Right lobe of liver (tissue), 6 donors: ENCODE measurements around the gene BRCC3. TPM values are rescaled to one million over a fixed set of nuclear protein-coding genes. Genes with fewer than 3 reads are reported as not detected.

Experiments
- ATAC-seq, 4 donors: fragments of 200-7000 bp; cut with Tn5 transposase; one replicate each; pipeline ENCODE4 v1.9.1; 2020; ENCODE audit warnings: mild to moderate bottlenecking in 4 of 4, moderate library complexity in 4 of 4
- DNase-seq, 3 donors: peaks; one replicate each; pipeline ENCODE4 v3.0.0-alpha.2; 2020
- H3K27ac ChIP-seq, 3 donors: fragments of 200-600 bp; one replicate each; pipeline ENCODE4 v1.8.0; 2022
- H3K27me3 ChIP-seq, 2 donors: fragments of 200-600 bp; one replicate each; pipeline ENCODE4 v1.8.0; 2022
- H3K36me3 ChIP-seq, 4 donors: fragments of 200-600 bp; sonication (generic) in 1 of 4; one replicate each; pipeline versions ENCODE4 v1.5.1 to v1.8.0; 2017 to 2022; ENCODE audit warnings: control low read depth in 1 of 4
- H3K4me1 ChIP-seq, 4 donors: fragments of 200-600 bp; sonication (generic) in 1 of 4; one replicate each; pipeline versions ENCODE4 v1.5.1 to v1.8.0; 2017 to 2022; ENCODE audit warnings: control low read depth in 1 of 4
- H3K4me3 ChIP-seq, 3 donors: fragments of 200-600 bp; one replicate each; pipeline ENCODE4 v1.8.0; 2022
- H3K9me3 ChIP-seq, 4 donors: fragments of 200-600 bp; sonication (generic) in 1 of 4; one replicate each; pipeline versions ENCODE4 v1.5.1 to v1.8.0; 2017 to 2022; ENCODE audit warnings: control low read depth in 1 of 4
- POLR2A ChIP-seq: fragments of 450-650 bp; IDR thresholded peaks from one replicate; pipeline ENCODE4 v1.6.1; 2017; ENCODE audit warnings: antibody characterized with exemption, mild to moderate bottlenecking
- WGBS: methylation state at CpG from one replicate; pipeline ENCODE4 v1.1.6; 2018; ENCODE audit warnings: low coverage, low lambda C conversion rate; ENCODE audit not compliant: insufficient coverage; ENCODE audit errors: missing lambda C conversion rate; 5-methylcytosine and 5-hydroxymethylcytosine counted together
- intact Hi-C, 2 donors: fragments of 100-400 bp; cut with DNase I; formaldehyde crosslinking; loops; one replicate each; pipeline versions ENCODE4 v1.11.2 to v1.14.1; 2022
- total RNA-seq, 6 experiments: library from RNA; depleted of rRNA in 2 of 6; stranded (reverse); fragments of >200 nt in 2 of 6; fragmentation: NEBNext Ultra II Directional in 3 of 6; extraction: Animal tissue kit (Norgen Biotek cat#: 25700) in 3 of 6; gene quantifications; one replicate each; pipeline versions ENCODE4 v1.1.0 to v1.2.4, GENCODE V29; 2016 to 2023
- TF ChIP-seq, protein P1 (sequence below), 4 donors: fragments of 200-600 bp in 3 of 4; fragments of 450-650 bp in 1 of 4; IDR thresholded peaks; one replicate each; pipeline versions ENCODE4 v1.5.1 to v1.8.0; 2016 to 2022; ENCODE audit warnings: antibody characterized with exemption in 4 of 4, mild to moderate bottlenecking in 2 of 4
- donor health status: DM: no; HTN: yes; CAD: no.
- donor health status: DM: no; HTN: no; CAD: no.
- donor health status: DM: no; HTN: no; CAD: no.
- donor health status: DM: no; HTN: yes; CAD: no.
- donor health status: DM: no; HTN: yes; CAD: no.

The BRCC3 gene
- total RNA-seq, 6 experiments from 2014 or later = 10.1 to 13.4 (median 10.5) TPM

DNA sequence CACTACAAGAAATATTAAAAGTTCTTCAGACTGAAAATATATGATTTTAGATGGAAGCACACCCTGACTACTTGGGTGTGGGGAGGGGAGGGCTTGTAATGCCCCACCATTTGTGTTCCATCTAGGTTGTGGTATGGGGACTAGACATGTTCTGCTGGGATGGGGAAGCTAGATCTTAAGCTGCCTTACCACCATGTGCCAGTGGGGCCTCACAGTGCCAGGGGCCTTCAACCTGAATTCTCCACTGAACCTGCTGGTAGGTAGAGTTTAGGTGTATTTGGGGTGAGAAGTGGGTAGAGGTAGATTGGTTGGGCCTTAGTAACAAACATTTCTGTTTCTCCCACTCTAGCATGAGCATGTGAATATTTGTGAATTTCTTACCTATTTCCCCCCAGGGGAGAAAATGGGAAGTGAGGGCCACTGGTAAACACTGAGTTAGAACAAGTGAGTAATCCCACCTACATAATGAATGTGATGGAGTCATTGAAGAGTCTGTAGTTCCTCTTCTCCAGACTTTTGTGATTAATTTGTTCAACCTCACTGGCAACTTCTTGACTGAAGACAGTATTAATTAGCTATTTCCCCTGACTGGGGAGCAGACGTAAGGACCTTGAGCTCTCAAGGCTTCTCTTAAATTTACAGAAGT lies 44.0 kb downstream of the BRCC3 start:
- H3K9me3 ChIP-seq = no peaks in the 10 kb centered on the region
- no peak overlapping the region for H3K4me3 ChIP-seq
- no peak overlapping the region for H3K27ac ChIP-seq
- no CpG with 5 or more reads among the region's 1 CpG for WGBS
- no peaks in the 10 kb centered on the region for H3K36me3 ChIP-seq
- ATAC-seq (no peak), DNase-seq (no peak)
- H3K4me1 ChIP-seq = no peaks in the 10 kb centered on the region
- TF ChIP-seq, protein P1, sequence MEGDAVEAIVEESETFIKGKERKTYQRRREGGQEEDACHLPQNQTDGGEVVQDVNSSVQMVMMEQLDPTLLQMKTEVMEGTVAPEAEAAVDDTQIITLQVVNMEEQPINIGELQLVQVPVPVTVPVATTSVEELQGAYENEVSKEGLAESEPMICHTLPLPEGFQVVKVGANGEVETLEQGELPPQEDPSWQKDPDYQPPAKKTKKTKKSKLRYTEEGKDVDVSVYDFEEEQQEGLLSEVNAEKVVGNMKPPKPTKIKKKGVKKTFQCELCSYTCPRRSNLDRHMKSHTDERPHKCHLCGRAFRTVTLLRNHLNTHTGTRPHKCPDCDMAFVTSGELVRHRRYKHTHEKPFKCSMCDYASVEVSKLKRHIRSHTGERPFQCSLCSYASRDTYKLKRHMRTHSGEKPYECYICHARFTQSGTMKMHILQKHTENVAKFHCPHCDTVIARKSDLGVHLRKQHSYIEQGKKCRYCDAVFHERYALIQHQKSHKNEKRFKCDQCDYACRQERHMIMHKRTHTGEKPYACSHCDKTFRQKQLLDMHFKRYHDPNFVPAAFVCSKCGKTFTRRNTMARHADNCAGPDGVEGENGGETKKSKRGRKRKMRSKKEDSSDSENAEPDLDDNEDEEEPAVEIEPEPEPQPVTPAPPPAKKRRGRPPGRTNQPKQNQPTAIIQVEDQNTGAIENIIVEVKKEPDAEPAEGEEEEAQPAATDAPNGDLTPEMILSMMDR (IDR thresholded peaks at IDR 0.05) = no peak
- no peak for TF ChIP-seq POLR2A
- intact Hi-C loops = no loop called here
- H3K27me3 ChIP-seq = no peaks in the 10 kb centered on the region

DNA sequence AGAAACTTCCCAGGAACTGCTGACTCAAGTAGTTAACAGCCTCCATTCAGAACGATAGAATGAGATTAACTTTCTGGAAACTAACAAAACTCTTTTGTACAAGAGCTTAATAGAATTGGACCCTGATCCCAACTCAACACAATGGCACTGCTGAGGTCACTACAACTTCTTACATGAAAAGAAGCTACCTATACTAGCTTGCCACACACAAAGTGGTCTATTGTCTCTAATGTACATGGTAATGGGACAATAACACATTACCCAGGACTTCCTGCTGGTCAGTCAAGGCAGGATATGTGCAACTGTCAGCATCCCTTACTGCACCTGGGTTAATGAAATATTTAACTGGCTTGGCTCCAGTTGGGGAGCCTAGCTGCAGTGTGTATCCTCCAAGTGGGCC lies 56.2 kb downstream of the BRCC3 start:
- Histone ChIP-seq H3K4me3 (no peak overlapping the region), H3K9me3 (no peaks in the 10 kb centered on the region), H3K4me1 (no peaks in the 10 kb centered on the region), H3K27me3 (no peaks in the 10 kb centered on the region), H3K27ac (no peak overlapping the region), H3K36me3 (no peaks in the 10 kb centered on the region)
- intact Hi-C loops = no loop called here
- no peak for DNase-seq
- ATAC-seq = no peak
- TF ChIP-seq POLR2A = no peak
- TF ChIP-seq, protein P1 (IDR thresholded peaks at IDR 0.05) = no peak
- 50% methylated on average over 1 of the region's 1 CpG for WGBS

DNA sequence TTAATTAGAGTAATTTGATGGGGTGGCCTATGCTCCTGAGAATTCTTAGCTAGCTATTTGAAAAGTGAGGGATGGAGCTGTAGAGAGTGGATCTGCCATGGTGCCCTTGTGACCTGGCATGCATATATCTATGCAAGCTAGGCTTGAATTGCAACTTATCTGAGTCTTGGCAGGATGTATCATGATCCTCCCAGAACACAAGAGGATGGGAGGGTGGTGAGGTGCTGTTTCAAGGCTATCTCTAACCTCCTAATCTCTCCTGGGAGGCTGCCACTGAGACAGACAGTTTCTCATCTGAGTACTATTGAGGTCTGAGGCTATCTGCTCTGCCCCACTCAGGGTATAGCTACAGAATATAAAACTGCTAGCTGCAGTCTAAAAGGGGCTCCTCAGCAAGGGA lies 56.6 kb downstream of the BRCC3 start:
- Histone ChIP-seq H3K9me3 (no peaks in the 10 kb centered on the region), H3K4me1 (no peaks in the 10 kb centered on the region), H3K27ac (no peak overlapping the region), H3K4me3 (no peak overlapping the region), H3K36me3 (no peaks in the 10 kb centered on the region), H3K27me3 (no peaks in the 10 kb centered on the region)
- intact Hi-C loops = no loop called here
- no peak for ATAC-seq
- DNase-seq = no peak
- TF ChIP-seq, protein P1 (IDR thresholded peaks at IDR 0.05) = no peak
- no peak for TF ChIP-seq POLR2A

DNA sequence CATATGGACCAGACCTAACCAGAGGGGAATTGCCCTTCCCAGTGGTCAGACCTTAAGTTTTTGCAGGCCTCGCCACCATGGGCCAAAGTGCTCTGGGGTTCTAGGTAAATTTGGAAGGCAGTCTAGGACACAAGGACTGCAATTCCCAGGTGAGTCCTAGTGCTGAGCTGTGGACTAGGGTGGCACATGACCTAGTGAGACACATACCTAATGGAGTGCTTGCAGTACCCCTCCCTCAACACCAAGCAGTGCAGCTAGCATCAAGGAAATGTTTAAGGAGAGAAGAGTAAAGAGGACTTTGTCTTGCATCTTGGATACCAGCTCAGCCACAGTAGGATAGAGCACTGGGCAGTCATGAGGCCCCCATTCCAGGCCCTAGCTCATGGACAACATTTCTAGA lies 60.8 kb downstream of the BRCC3 start:
- H3K4me3 ChIP-seq = no peak overlapping the region
- no peaks in the 10 kb centered on the region for H3K9me3 ChIP-seq
- TF ChIP-seq, protein P1 (IDR thresholded peaks at IDR 0.05) = no peak
- no peak for TF ChIP-seq POLR2A
- ATAC-seq (no peak), DNase-seq (no peak)
- H3K36me3 ChIP-seq = no peaks in the 10 kb centered on the region
- no peak overlapping the region for H3K27ac ChIP-seq
- WGBS = 100% methylated on average over 1 of the region's 1 CpG
- intact Hi-C loops = no loop called here
- H3K27me3 ChIP-seq = no peaks in the 10 kb centered on the region
- H3K4me1 ChIP-seq = no peaks in the 10 kb centered on the region

DNA sequence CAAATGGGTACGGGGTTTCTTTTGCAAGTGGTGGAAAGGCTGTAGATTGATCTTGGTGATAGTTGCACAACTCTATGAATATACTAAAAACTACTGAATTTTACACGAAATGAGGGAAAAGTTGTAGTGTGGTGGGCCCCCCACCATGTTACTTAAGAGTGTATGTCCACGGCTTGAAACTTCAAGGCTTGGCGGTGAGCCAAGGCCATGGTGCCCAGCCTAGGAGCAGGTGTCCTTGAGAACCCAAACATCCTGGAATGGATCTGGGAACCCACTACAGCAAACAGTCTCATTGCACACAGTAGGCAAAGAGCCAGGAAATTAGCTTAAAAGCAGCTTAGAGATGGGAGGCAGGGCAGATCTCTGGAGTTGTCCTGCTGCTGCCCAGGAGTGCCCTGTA lies 62.9 kb downstream of the BRCC3 start:
- Histone ChIP-seq H3K9me3 (no peaks in the 10 kb centered on the region), H3K4me1 (no peaks in the 10 kb centered on the region), H3K27ac (no peak overlapping the region), H3K4me3 (no peak overlapping the region), H3K36me3 (no peaks in the 10 kb centered on the region), H3K27me3 (no peaks in the 10 kb centered on the region)
- WGBS = 52% methylated on average over 4 of the region's 4 CpGs
- intact Hi-C loops = no loop called here
- TF ChIP-seq POLR2A = no peak
- TF ChIP-seq, protein P1 (IDR thresholded peaks at IDR 0.05) = no peak
- ATAC-seq (no peak), DNase-seq (no peak)
